ENCODE measurements around the gene GTPBP4.

Gene GTPBP4

GRCh38 chr10:987870-988666 lies at the start of gene GTPBP4:
GTPBP4 (plus strand) TSS chr10:988434; CDS start chr10:988480, 46 bp downstream.
- H3K9ac ChIP-seq (ENCODE audit: low read length): peak within 1 kb of the TSS; percentile 98
- H3K79me2 ChIP-seq (ENCODE audit: low read length): peaks cover 60% of the 10 kb centered on the region
- H4K20me1 ChIP-seq (ENCODE audit: insufficient read depth, low read length): peaks cover 14% of the 10 kb centered on the region
- no peaks in the 10 kb centered on the region for H3K27me3 ChIP-seq (ENCODE audit: low read depth, low read length)
- H3K36me3 ChIP-seq (replicated peaks; ENCODE audit: low read depth, low read length): peaks cover 14% of the 10 kb centered on the region
- peak within 1 kb of the TSS; percentile 98 for H3K4me2 ChIP-seq (ENCODE audit: low read length)
- peak within 1 kb of the TSS; percentile 81; the same call in 1 of the 2 replicates for H2AFZ ChIP-seq (ENCODE audit: low read depth, low read length)
- TF ChIP-seq, protein P1, sequence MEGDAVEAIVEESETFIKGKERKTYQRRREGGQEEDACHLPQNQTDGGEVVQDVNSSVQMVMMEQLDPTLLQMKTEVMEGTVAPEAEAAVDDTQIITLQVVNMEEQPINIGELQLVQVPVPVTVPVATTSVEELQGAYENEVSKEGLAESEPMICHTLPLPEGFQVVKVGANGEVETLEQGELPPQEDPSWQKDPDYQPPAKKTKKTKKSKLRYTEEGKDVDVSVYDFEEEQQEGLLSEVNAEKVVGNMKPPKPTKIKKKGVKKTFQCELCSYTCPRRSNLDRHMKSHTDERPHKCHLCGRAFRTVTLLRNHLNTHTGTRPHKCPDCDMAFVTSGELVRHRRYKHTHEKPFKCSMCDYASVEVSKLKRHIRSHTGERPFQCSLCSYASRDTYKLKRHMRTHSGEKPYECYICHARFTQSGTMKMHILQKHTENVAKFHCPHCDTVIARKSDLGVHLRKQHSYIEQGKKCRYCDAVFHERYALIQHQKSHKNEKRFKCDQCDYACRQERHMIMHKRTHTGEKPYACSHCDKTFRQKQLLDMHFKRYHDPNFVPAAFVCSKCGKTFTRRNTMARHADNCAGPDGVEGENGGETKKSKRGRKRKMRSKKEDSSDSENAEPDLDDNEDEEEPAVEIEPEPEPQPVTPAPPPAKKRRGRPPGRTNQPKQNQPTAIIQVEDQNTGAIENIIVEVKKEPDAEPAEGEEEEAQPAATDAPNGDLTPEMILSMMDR (IDR thresholded peaks at IDR 0.05; ENCODE audit: low read depth, low read length): peak; percentile 56
- TF ChIP-seq EZH2phosphoT487 (IDR thresholded peaks at IDR 0.05; ENCODE audit: low read depth): no peak
- H3K27ac ChIP-seq (ENCODE audit: low read length): peak within 1 kb of the TSS; percentile 71
- peaks cover 33% of the 10 kb centered on the region for H3K4me1 ChIP-seq (ENCODE audit: low read length)
- peak within 1 kb of the TSS; percentile 100 for H3K4me3 ChIP-seq (ENCODE audit: low read length)
- no peaks in the 10 kb centered on the region for H3K9me3 ChIP-seq (ENCODE audit: insufficient read depth, low read length)

DNA sequence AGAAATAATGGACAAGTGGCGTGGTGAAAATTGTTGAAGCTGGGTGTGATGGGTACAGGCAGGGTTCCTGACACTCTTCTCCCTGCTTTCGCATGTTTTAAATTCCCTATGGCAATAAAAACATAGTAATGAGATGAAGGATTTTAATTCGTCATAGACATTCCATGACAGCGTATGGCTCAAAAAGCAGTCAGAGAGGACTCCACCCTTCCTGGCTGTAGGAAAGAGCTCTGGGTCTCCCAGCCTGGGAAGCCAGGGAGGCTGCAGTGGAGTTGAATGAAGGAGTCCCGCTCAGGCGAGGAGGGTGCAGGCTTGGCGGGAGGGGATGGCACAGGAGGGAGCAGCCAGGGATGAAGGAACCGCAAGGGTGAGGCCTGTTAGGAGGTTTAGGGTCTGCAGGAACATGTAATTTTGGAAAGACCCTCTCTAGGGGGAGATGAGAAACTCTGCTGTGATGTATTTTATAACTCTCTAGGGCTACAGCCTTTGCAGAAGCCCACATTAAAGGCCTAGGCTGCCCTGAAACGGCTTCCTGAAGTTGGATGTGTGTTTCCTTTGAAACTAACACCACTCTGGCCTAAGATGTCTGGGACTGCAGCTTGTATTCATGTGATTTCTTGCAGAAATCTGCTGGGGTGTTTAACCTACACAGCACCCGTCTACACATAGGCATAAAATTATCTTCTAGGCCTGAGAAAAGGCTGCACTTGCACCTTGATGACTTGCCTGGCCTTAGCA lies 49.1 kb upstream of the GTPBP4 start:
- no peak overlapping the region for H3K9ac ChIP-seq (ENCODE audit: low read length)
- H4K20me1 ChIP-seq (ENCODE audit: insufficient read depth, low read length): no peaks in the 10 kb centered on the region
- H2AFZ ChIP-seq (ENCODE audit: low read depth, low read length): no peak overlapping the region
- TF ChIP-seq EZH2phosphoT487 (IDR thresholded peaks at IDR 0.05; ENCODE audit: low read depth): no peak
- TF ChIP-seq, protein P1 (IDR thresholded peaks at IDR 0.05; ENCODE audit: low read depth, low read length): no peak
- H3K9me3 ChIP-seq (ENCODE audit: insufficient read depth, low read length): no peaks in the 10 kb centered on the region
- H3K4me3 ChIP-seq (ENCODE audit: low read length): no peak overlapping the region
- no peak overlapping the region for H3K4me2 ChIP-seq (ENCODE audit: low read length)
- H3K27me3 ChIP-seq (ENCODE audit: low read depth, low read length): 0 out of 2 replicates have a peak, but pooled peaks cover 4% of the 10 kb centered on the region
- no peaks in the 10 kb centered on the region for H3K36me3 ChIP-seq (replicated peaks; ENCODE audit: low read depth, low read length)
- H3K79me2 ChIP-seq (ENCODE audit: low read length): no peaks in the 10 kb centered on the region
- peaks cover 28% of the 10 kb centered on the region for H3K4me1 ChIP-seq (ENCODE audit: low read length)
- no peak overlapping the region for H3K27ac ChIP-seq (ENCODE audit: low read length)

GRCh38 chr10:943334-944033 lies 44.8 kb upstream of the GTPBP4 start:
- H3K9me3 ChIP-seq (ENCODE audit: insufficient read depth, low read length): no peaks in the 10 kb centered on the region
- H3K9ac ChIP-seq (ENCODE audit: low read length): peak overlapping the region; percentile 33; the same call in 1 of the 2 replicates
- peak overlapping the region; percentile 16 for H3K27ac ChIP-seq (ENCODE audit: low read length)
- TF ChIP-seq, protein P1 (IDR thresholded peaks at IDR 0.05; ENCODE audit: low read depth, low read length): no peak
- no peak for TF ChIP-seq EZH2phosphoT487 (IDR thresholded peaks at IDR 0.05; ENCODE audit: low read depth)
- no peaks in the 10 kb centered on the region for H3K36me3 ChIP-seq (replicated peaks; ENCODE audit: low read depth, low read length)
- peaks cover 19% of the 10 kb centered on the region for H3K4me1 ChIP-seq (ENCODE audit: low read length)
- peak overlapping the region; percentile 68 for H2AFZ ChIP-seq (ENCODE audit: low read depth, low read length)
- H4K20me1 ChIP-seq (ENCODE audit: insufficient read depth, low read length): no peaks in the 10 kb centered on the region
- no peaks in the 10 kb centered on the region for H3K79me2 ChIP-seq (ENCODE audit: low read length)
- H3K27me3 ChIP-seq (ENCODE audit: low read depth, low read length): no peaks in the 10 kb centered on the region
- peak overlapping the region; percentile 95 for H3K4me2 ChIP-seq (ENCODE audit: low read length)
- H3K4me3 ChIP-seq (ENCODE audit: low read length): peak overlapping the region; percentile 68

All from OCI-LY3 (cell line).